Activated naive CD8-positive, alpha-beta T cell treated with anti-CD3 and anti-CD28 coated beads for 36 hours (primary cell): Measurements from ENCODE around the gene OR2T33. TPM values are rescaled to one million over a fixed set of nuclear protein-coding genes. Genes with fewer than 3 reads are reported as not detected.
"Not testable (repeated sequence)": the region's sequence is repeated elsewhere in the genome, so short reads cannot be mapped to it uniquely, and the experiment has no call there.

Source experiments
- DNase-seq: peaks from one replicate; pipeline ENCODE4 v3.0.0; 2021
- H3K27ac Mint-ChIP-seq: one replicate; pipeline ENCODE4 v1.8.0; 2022; ENCODE audit warnings: mild to moderate bottlenecking, moderate library complexity, mixed read lengths
- H3K27me3 Mint-ChIP-seq: one replicate; pipeline ENCODE4 v1.8.0; 2022; ENCODE audit warnings: mild to moderate bottlenecking, mixed read lengths
- H3K36me3 Mint-ChIP-seq: one replicate; pipeline ENCODE4 v1.8.0; 2021; ENCODE audit warnings: mild to moderate bottlenecking, mixed read lengths
- H3K4me1 Mint-ChIP-seq: one replicate; pipeline ENCODE4 v1.8.0; 2021; ENCODE audit warnings: mixed read lengths
- H3K4me3 Mint-ChIP-seq: one replicate; pipeline ENCODE4 v1.8.0; 2022; ENCODE audit warnings: mild to moderate bottlenecking, moderate library complexity, mixed read lengths
- H3K9me3 Mint-ChIP-seq: one replicate; pipeline ENCODE4 v1.8.0; 2022; ENCODE audit warnings: mixed read lengths
- total RNA-seq, 2 experiments: library from RNA; stranded (reverse); gene quantifications; one replicate each; pipeline ENCODE4 v1.2.3, GENCODE V29; 2021

Gene OR2T33, protein sequence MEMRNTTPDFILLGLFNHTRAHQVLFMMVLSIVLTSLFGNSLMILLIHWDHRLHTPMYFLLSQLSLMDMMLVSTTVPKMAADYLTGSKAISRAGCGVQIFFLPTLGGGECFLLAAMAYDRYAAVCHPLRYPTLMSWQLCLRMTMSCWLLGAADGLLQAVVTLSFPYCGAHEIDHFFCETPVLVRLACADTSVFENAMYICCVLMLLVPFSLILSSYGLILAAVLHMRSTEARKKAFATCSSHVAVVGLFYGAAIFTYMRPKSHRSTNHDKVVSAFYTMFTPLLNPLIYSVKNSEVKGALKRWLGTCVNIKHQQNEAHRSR
- total RNA-seq: not detected

DNA sequence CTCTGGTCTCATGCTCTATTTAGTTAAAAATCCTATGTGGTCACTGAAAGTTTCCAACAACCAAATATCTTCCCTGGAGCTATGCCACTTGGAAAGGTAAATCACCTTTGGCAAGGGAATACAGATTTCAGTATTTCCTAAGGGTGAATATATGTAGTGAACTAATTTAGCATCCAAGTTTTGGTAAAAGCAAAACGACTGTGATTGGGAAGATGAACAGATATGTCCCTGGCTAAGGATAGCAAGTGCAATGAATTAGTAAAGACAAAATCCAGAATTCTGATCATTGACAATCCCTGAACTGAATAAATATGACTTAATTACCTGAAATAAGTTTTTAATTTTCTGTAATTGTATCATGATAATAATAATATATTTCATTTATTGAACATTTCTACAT lies at the start of gene OR2T33:
Gene OR2T33 (minus strand): TSS at position 101 of the 400 bp plus-strand sequence. CDS start 4,162 bp downstream, outside the sequence.
- Mint-ChIP-seq H3K9me3 (no peaks in the 10 kb centered on the region), H3K4me3 (no peak within 1 kb of the TSS), H3K27me3 (peaks cover 7% of the 10 kb centered on the region), H3K4me1 (no peaks in the 10 kb centered on the region), H3K27ac (no peak within 1 kb of the TSS), H3K36me3 (no peaks in the 10 kb centered on the region)
- no peak for DNase-seq

DNA sequence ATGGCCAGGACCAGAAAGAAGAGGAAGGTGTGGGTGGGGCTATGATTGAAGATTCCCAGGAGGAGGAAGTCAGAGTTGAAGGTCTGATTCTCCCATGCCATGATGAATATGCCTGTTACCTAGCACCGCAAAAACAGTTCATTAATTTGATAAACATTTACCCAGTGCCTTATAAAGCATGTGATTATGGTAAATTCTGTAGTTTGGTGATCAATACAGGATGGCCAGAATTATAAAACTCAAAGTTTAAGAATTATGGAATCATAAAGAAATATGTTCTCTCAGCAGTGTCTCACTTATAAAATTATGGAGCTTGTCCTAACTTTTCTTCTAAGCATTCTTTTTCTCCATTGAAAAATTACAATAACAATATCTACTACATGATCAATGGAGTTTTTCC lies 46.7 kb upstream of the OR2T33 start, which contains the start of gene OR2M7:
Gene OR2M7 (minus strand): TSS at position 101 of the 400 bp plus-strand sequence. CDS start 0 bp downstream, at position 101.
- Mint-ChIP-seq H3K27ac (no peak within 1 kb of the TSS), H3K4me1 (no peaks in the 10 kb centered on the region), H3K4me3 (no peak within 1 kb of the TSS), H3K36me3 (no peaks in the 10 kb centered on the region), H3K9me3 (no peaks in the 10 kb centered on the region), H3K27me3 (no peaks in the 10 kb centered on the region)
- DNase-seq: no peak

DNA sequence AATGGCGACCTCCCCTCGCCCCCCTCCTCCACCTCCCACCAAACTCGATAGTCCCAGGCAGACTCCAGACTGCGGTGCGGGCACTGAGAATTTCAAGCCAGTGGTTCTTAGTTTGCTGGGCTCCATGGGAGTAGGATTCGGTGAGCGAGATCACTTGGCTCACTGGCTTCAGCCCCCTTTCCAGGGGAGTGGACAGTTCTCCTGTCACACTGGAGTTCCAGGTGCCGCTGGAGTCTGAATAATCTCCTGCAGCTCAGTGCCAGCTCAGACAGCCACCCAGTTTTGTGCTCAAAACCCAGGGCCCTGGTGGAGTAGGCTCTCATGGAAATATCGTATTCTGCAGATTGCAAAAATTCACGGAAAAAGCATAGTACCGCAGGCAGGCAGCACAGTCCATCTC lies 39.0 kb upstream of the OR2T33 start:
- DNase-seq: no peak
- H3K27me3 Mint-ChIP-seq: peaks cover 23% of the 10 kb centered on the region
- H3K27ac Mint-ChIP-seq: no peak overlapping the region
- no peaks in the 10 kb centered on the region for H3K36me3 Mint-ChIP-seq
- no peak overlapping the region for H3K4me3 Mint-ChIP-seq
- no peaks in the 10 kb centered on the region for H3K4me1 Mint-ChIP-seq
- peaks cover 20% of the 10 kb centered on the region for H3K9me3 Mint-ChIP-seq

DNA sequence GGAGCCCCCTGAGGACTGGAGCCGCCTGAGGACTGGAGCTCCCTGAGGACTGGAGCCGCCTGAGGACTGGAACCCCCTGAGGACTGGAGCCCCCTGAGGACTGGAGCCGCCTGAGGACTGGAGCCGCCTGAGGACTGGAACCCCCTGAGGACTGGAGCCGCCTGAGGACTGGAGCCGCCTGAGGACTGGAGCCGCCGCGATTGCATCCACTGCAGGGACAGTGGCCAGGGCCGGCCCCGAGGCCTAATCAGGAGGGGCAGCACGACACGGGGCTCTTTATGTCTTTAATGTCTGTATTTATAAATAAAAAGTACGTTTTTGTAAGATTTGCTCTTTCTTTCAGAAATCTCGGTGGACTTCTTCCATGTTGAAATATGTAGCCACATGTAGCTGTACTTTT lies 29.0 kb upstream of the OR2T33 start:
- not testable (repeated sequence) for H3K27me3 Mint-ChIP-seq, DNase-seq, H3K27ac Mint-ChIP-seq, H3K9me3 Mint-ChIP-seq, H3K36me3 Mint-ChIP-seq, H3K4me1 Mint-ChIP-seq, H3K4me3 Mint-ChIP-seq

DNA sequence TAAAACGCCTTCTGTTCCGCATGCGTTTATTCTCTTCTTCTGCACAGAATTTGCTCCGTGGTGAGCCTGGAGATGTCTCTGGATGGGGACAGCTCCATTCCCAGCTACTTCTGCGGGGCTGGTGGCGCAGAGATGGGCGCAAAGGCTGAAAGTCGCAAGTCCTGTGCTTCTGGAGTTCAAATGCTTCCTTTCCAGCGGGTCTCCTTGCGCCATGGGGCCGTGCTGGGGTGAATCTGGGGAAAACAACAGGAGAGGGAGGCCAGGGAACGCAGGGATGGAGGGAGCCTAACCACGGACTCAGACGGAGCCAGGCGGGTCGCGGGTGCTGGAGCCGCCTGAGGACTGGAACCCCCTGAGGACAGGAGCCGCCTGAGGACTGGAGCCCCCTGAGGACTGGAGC lies 28.3 kb upstream of the OR2T33 start:
- no peaks in the 10 kb centered on the region for H3K36me3 Mint-ChIP-seq
- no peak overlapping the region for H3K27ac Mint-ChIP-seq
- DNase-seq: no peak
- peaks cover 7% of the 10 kb centered on the region for H3K27me3 Mint-ChIP-seq
- no peaks in the 10 kb centered on the region for H3K4me1 Mint-ChIP-seq
- no peak overlapping the region for H3K4me3 Mint-ChIP-seq
- H3K9me3 Mint-ChIP-seq: no peaks in the 10 kb centered on the region

DNA sequence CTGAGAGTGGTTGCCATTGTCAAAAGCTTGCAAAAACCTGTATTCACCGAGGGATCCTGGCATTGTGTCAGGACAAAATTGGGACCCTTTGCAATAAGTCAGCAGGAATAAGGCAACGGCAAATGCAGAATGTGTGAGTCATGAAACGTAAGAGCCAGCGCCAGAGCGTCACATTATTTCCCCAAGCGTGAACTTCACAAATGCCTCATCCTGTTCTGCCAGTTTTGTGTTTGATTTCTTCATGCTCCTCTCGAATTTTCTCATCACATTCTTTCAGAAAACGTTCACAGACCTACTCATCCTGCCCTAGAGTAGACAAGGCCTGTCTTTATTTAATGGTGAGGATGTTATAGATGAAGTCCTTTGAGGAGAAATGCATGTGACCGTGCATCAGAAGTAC lies 27.9 kb upstream of the OR2T33 start:
- H3K4me3 Mint-ChIP-seq, DNase-seq, H3K9me3 Mint-ChIP-seq, H3K27me3 Mint-ChIP-seq, H3K36me3 Mint-ChIP-seq, H3K27ac Mint-ChIP-seq, H3K4me1 Mint-ChIP-seq: not testable (repeated sequence)

DNA sequence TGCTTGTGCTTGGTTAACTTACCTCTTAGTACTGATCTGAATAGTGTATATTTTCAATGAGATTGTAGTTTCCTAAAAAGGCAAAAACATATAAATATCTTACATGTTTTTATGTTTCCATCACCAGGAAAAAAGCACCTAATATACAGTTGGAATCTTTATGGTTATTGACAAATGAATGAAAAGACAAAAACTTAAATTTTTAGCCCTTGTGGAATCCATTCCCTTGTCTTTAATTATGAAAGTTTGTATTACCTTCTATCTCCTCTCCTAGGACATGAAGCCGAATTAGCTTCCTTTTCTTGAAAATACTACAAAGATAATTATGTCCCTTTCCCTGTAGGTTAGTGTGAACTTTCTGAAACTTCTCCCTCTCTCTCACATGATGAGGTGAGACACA lies 25.5 kb upstream of the OR2T33 start, which contains the start of gene OR2T12:
Gene OR2T12 (minus strand): TSS at position 101 of the 400 bp plus-strand sequence. CDS start 7,846 bp downstream, outside the sequence.
- Mint-ChIP-seq H3K27ac (no peak within 1 kb of the TSS), H3K36me3 (no peaks in the 10 kb centered on the region), H3K27me3 (peaks cover 4% of the 10 kb centered on the region)

DNA sequence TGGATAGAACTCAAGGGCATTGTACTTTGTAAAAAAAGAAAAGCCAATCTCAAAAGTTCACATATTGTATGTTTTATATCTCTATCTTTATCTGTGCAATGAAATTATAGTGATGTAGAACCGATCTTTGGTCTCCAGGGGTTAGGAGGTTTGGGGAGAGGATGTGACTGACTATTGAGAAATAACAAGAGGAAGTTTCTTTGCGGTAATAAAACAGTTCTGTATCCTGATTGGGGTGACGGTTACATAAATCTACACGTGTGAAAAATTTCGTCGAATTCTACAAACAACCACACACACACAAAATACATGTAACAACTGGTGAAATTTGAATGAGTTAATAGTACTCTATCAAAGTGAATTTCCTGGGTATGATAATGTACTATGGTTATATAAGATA lies 10.6 kb upstream of the OR2T33 start:
- H3K4me3 Mint-ChIP-seq: no peak overlapping the region
- peaks cover 5% of the 10 kb centered on the region for H3K27me3 Mint-ChIP-seq
- H3K36me3 Mint-ChIP-seq: no peaks in the 10 kb centered on the region
- no peaks in the 10 kb centered on the region for H3K9me3 Mint-ChIP-seq
- DNase-seq: no peak
- H3K27ac Mint-ChIP-seq: no peak overlapping the region
- no peaks in the 10 kb centered on the region for H3K4me1 Mint-ChIP-seq

More for the DNA sequence above, 25.5 kb upstream of the OR2T33 start, which contains the start of gene OR2T12:
- no peaks in the 10 kb centered on the region for H3K4me1 Mint-ChIP-seq
- no peak within 1 kb of the TSS for H3K4me3 Mint-ChIP-seq
- DNase-seq: no peak
- H3K9me3 Mint-ChIP-seq: peaks cover 1% of the 10 kb centered on the region

DNA sequence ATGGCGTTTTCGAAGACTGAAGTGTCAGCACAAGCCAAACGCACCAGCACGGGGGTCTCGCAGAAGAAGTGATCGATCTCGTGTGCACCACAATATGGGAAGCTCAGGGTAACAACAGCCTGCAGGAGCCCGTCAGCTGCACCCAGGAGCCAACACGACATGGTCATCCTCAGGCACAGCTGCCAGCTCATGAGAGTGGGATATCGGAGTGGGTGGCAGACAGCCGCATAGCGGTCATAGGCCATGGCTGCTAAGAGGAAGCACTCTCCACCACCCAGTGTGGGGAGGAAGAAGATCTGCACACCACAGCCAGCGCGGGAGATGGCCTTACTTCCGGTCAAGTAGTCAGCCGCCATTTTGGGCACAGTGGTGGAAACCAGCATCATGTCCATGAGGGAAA lies 4.6 kb downstream of the OR2T33 start:
- H3K9me3 Mint-ChIP-seq, H3K36me3 Mint-ChIP-seq, H3K27me3 Mint-ChIP-seq, H3K4me1 Mint-ChIP-seq, H3K4me3 Mint-ChIP-seq, DNase-seq, H3K27ac Mint-ChIP-seq: not testable (repeated sequence)

DNA sequence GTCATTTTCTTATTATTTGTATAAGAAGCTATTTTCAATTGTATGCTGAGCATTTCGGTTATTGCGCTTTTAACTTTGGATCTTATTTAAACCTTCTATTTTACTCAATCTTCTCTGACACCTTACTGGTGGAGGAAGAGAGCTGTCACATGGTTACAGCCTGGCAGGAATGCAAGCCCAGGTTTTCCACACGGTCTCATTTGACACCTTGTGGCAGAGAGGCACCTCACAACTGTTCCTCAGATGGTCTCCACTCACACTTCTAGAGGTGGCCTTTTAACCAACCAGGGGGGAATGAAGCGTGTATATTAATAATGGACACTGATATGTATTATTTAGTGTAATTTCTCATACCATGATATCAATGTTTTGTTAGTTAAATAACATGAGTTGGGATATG lies 9.6 kb downstream of the OR2T33 start:
- Mint-ChIP-seq H3K27ac (no peak overlapping the region), H3K4me1 (no peaks in the 10 kb centered on the region), H3K9me3 (peaks cover 6% of the 10 kb centered on the region), H3K27me3 (peaks cover 6% of the 10 kb centered on the region), H3K36me3 (no peaks in the 10 kb centered on the region), H3K4me3 (no peak overlapping the region)
- no peak for DNase-seq

DNA sequence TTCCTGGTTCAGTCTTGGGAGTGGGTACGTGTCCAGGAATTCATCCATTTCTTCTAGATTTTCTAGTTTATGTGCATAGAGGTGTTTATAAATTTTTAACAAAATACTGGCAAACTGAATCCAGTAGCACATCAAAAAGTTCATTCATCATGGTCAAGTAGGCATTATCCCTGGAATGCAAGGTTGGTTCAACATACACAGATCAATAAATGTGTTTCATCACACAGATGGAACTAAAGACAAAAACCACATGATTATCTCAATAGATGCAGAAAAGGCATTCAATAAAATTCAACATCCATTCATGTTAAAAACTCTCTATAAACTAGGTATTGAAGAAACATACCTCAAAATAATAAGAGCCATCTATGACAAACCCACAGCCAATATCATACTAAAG lies 18.5 kb downstream of the OR2T33 start:
- not testable (repeated sequence) for H3K27me3 Mint-ChIP-seq, H3K4me1 Mint-ChIP-seq, DNase-seq, H3K36me3 Mint-ChIP-seq, H3K4me3 Mint-ChIP-seq, H3K27ac Mint-ChIP-seq
- peaks cover 16% of the 10 kb centered on the region for H3K9me3 Mint-ChIP-seq

DNA sequence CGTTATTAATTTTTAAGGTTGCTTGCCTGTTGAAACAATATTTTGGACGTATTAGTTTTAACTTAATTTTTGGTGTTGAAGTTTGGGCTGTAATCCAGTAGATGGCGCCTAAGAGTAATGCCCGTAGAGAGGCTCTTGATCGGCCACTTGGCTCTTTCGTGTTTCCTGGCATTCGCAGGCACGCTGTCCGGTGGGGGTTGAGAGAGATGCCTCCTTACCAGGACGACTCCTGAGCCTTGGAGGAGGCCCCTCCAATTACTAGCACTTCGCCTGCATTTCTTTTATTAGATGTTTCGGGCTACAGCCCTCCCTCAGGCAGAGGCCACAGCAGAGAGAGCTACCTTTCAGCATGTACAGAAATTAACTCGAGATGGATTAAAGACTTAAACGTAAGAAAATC lies 34.6 kb downstream of the OR2T33 start:
- H3K4me3 Mint-ChIP-seq: no peak overlapping the region
- H3K27ac Mint-ChIP-seq: no peak overlapping the region
- H3K27me3 Mint-ChIP-seq: peaks cover 23% of the 10 kb centered on the region
- no peaks in the 10 kb centered on the region for H3K36me3 Mint-ChIP-seq
- H3K4me1 Mint-ChIP-seq: peaks cover 2% of the 10 kb centered on the region
- no peaks in the 10 kb centered on the region for H3K9me3 Mint-ChIP-seq
- DNase-seq: peak; percentile 4

DNA sequence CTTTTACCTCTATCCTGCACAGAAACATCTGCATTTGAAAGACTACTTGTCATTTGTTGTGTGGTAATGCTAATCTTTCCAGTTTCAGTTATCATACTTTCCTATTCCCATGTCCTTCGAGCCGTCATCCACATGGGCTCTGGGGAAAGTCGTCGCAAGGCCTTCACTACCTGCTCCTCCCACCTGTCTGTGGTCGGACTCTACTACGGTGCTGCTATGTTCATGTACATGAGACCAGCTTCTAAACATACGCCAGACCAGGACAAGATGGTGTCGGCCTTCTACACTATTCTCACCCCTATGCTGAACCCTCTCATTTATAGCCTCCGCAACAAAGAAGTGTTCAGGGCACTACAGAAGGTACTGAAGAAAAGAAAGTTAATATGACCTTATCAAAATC lies 38.3 kb downstream of the OR2T33 start:
- H3K27me3 Mint-ChIP-seq: peaks cover 28% of the 10 kb centered on the region
- no peak for DNase-seq

DNA sequence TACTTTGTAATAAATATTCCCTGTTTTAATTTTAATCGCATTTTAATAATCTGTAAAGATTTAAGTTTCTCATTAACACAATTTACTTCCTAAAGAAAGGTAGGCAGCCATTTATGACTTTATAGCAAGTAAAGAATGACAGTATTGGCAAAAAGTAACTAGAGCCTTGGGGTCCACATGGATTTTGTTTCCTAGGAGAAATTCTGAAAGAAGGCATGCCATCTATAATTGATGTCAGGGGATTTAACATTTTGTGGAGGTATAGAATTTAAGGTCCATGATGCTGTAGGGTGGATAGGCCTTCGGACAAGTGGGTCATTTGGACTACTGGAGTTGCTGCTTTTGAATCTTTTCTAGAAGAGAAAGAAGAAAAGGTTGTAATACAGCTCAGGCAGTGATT lies 46.7 kb downstream of the OR2T33 start, which contains the start of gene OR2M4:
Gene OR2M4 (plus strand): TSS at position 301 of the 400 bp plus-strand sequence. CDS start 7,512 bp downstream, outside the sequence.
- H3K36me3 Mint-ChIP-seq: no peaks in the 10 kb centered on the region
- H3K27me3 Mint-ChIP-seq: peaks cover 11% of the 10 kb centered on the region
- no peaks in the 10 kb centered on the region for H3K9me3 Mint-ChIP-seq
- no peaks in the 10 kb centered on the region for H3K4me1 Mint-ChIP-seq
- H3K4me3 Mint-ChIP-seq: no peak within 1 kb of the TSS
- H3K27ac Mint-ChIP-seq: no peak within 1 kb of the TSS
- DNase-seq: no peak

More for the DNA sequence above, 38.3 kb downstream of the OR2T33 start:
- no peak overlapping the region for H3K4me3 Mint-ChIP-seq
- H3K9me3 Mint-ChIP-seq: no peaks in the 10 kb centered on the region
- no peak overlapping the region for H3K27ac Mint-ChIP-seq
- no peaks in the 10 kb centered on the region for H3K36me3 Mint-ChIP-seq
- H3K4me1 Mint-ChIP-seq: peaks cover 2% of the 10 kb centered on the region

DNA sequence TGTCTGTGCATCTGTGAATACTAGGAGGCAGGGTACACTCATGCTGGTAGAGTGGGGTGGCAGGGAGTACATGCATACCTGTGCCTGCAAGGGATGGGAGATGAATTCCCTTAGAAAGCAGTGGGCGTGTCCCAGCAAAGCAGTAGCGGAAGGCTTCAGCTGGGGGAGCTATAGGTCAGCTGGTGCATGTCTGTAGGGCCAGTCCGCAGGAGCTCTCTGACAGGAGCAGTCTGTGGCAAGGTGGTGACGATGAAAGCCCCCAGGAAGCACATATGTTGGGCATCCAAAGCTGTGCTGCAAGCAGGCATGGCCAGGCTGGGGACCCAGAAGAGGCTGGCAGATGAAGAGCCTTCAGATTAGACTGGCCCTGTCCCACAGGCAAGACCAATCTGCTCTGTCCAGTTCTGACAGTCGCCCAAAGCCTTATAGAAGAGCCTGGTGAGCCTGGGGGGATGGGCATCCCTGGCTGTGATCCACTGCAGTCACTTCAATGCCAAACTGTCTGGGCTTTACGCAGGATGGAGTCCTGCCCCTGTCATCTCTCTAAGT lies 48.3 kb downstream of the OR2T33 start:
- Mint-ChIP-seq H3K9me3 (no peaks in the 10 kb centered on the region), H3K4me1 (no peaks in the 10 kb centered on the region), H3K27ac (no peak overlapping the region), H3K27me3 (peaks cover 4% of the 10 kb centered on the region), H3K36me3 (no peaks in the 10 kb centered on the region), H3K4me3 (no peak overlapping the region)
- no peak for DNase-seq

DNA sequence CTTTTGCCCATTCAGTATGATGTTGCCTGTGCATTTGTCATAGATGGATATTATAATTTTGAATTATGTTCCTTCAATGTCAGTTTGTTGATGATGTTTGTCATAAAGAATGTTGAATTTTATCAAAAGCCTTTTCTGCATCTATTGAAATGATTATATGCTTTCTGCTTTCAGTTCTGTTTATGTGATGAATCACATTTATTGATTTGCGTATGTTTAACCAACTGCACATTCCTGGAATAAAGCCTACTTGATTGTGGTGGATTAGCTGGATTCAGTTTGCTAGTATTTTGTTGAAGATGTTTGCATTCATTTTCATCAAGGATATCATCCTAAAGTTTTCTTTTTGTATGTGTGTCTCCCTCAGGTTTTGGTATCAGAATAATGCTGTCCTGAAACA lies 52.2 kb downstream of the OR2T33 start:
- H3K27me3 Mint-ChIP-seq: peaks cover 4% of the 10 kb centered on the region
- H3K4me1 Mint-ChIP-seq: no peaks in the 10 kb centered on the region
- peaks cover 3% of the 10 kb centered on the region for H3K9me3 Mint-ChIP-seq
- H3K4me3 Mint-ChIP-seq: no peak overlapping the region
- no peaks in the 10 kb centered on the region for H3K36me3 Mint-ChIP-seq
- no peak for DNase-seq
- H3K27ac Mint-ChIP-seq: no peak overlapping the region
